PC-9 (cell line): Measurements from ENCODE around the gene OR8D2. TPM values are rescaled to one million over a fixed set of nuclear protein-coding genes. Genes with fewer than 3 reads are reported as not detected.

ENCODE experiments used
- BruUV-seq: library from RNA; stranded (reverse); fragments of 400-500 nt; replicated peaks from 2 replicates; lab custom pipeline; 2021; lab: Mats Ljungman, UMichigan
- CTCF ChIA-PET: fragments of 300-600 bp; sonication (Branson Sonifier 250); formaldehyde crosslinking; loops from one replicate; lab custom pipeline; 2022; ENCODE audit warnings: antibody characterized with exemption; lab: Charles Lee
- POLR2A ChIA-PET: fragments of 300-600 bp; sonication (Branson Sonifier 250); formaldehyde crosslinking; loops from one replicate; lab custom pipeline; 2022; ENCODE audit warnings: antibody characterized with exemption; ENCODE audit not compliant: unreplicated experiment; lab: Charles Lee
- DNase-seq, 2 experiments: peaks; one replicate each; pipeline versions ENCODE4 v3.0.0 to v3.0.0-alpha.2; 2015 to 2022; ENCODE audit warnings: mixed read lengths in 1 of 2
- H2AFZ ChIP-seq: fragments of 200-600 bp; sonication (generic); 2 replicates; pipeline ENCODE4 v1.8.1; 2017; ENCODE audit warnings: antibody characterized with exemption
- H3F3A ChIP-seq: fragments of 200-600 bp; sonication (generic); 2 replicates; pipeline ENCODE4 v1.8.1; 2017; ENCODE audit warnings: antibody characterized with exemption, mild to moderate bottlenecking, low read depth; ENCODE audit not compliant: insufficient read depth
- H3K27ac ChIP-seq: fragments of 200-600 bp; sonication (generic); 2 replicates; pipeline ENCODE4 v1.6.1; 2016; ENCODE audit warnings: mixed run types
- H3K27me3 ChIP-seq: fragments of 200-600 bp; sonication (generic); 2 replicates; pipeline ENCODE4 v1.6.1; 2016; ENCODE audit warnings: low read depth, mixed run types; ENCODE audit not compliant: insufficient read depth
- H3K36me3 ChIP-seq: fragments of 200-600 bp; sonication (generic); 2 replicates; pipeline ENCODE4 v1.6.1; 2016; ENCODE audit warnings: low read depth, mixed run types
- H3K4me1 ChIP-seq: fragments of 200-600 bp; sonication (generic); replicated peaks from 2 replicates; pipeline ENCODE4 v1.6.1; 2016; ENCODE audit warnings: mixed run types; ENCODE audit not compliant: insufficient read depth
- H3K4me2 ChIP-seq: fragments of 200-600 bp; sonication (generic); 2 replicates; pipeline ENCODE4 v1.6.1; 2017; ENCODE audit warnings: mixed run types
- H3K4me3 ChIP-seq: fragments of 200-600 bp; sonication (generic); 2 replicates; pipeline ENCODE4 v1.6.1; 2016; ENCODE audit warnings: mixed run types
- H3K79me2 ChIP-seq: fragments of 200-600 bp; sonication (generic); 2 replicates; pipeline ENCODE4 v1.6.1; 2017; ENCODE audit warnings: low read depth, mixed run types
- H3K9me2 ChIP-seq: fragments of 200-600 bp; sonication (generic); 2 replicates; pipeline ENCODE4 v1.8.1; 2017; ENCODE audit warnings: mild to moderate bottlenecking; ENCODE audit not compliant: insufficient read depth
- H3K9me3 ChIP-seq: fragments of 200-600 bp; sonication (generic); 2 replicates; pipeline ENCODE4 v1.8.1; 2016; ENCODE audit warnings: low read depth; ENCODE audit not compliant: insufficient read depth
- H4K20me1 ChIP-seq: fragments of 200-600 bp; sonication (generic); 2 replicates; pipeline ENCODE4 v1.8.1; 2017; ENCODE audit not compliant: insufficient read depth
- CTCF ChIP-seq: fragments of 200-600 bp; sonication (generic); conservative IDR thresholded peaks from 2 replicates; pipeline ENCODE4 v1.6.1; 2017; ENCODE audit warnings: mixed run types, antibody characterized with exemption, mild to moderate bottlenecking, moderate library complexity
- EZH2 ChIP-seq: fragments of 200-600 bp; sonication (generic); IDR thresholded peaks from 2 replicates; pipeline ENCODE4 v1.8.0; 2017; ENCODE audit warnings: antibody characterized with exemption, low read depth
- intact Hi-C: fragments of 100-400 bp; cut with micrococcal nuclease; formaldehyde crosslinking; loops from one replicate; pipeline ENCODE4 v1.10.0; 2022; ENCODE audit not compliant: unreplicated experiment
- total RNA-seq: library from RNA; stranded (reverse); gene quantifications from 2 replicates; pipeline ENCODE4 v1.2.3, GENCODE V29; 2021

OR8D2 gene
- total RNA-seq, 1 experiment from 2014 or later, result not detected

GRCh38 chr11:124322356-124322755 lies 2.4 kb upstream of the OR8D2 start:
- BruUV-seq, result no TSS peak
- Histone ChIP-seq H3K27ac (no peak overlapping the region), H2AFZ (no peak overlapping the region), H4K20me1 (no peaks in the 10 kb centered on the region), H3K4me1 (no peaks in the 10 kb centered on the region), H3K79me2 (no peaks in the 10 kb centered on the region), H3F3A (no peaks in the 10 kb centered on the region), H3K27me3 (no peaks in the 10 kb centered on the region), H3K4me3 (no peak overlapping the region), H3K9me3 (no peaks in the 10 kb centered on the region), H3K4me2 (no peak overlapping the region), H3K9me2 (no peaks in the 10 kb centered on the region), H3K36me3 (no peaks in the 10 kb centered on the region)
- CTCF ChIA-PET, result no interaction called here
- POLR2A ChIA-PET, result no interaction called here
- TF ChIP-seq EZH2, result no peak
- TF ChIP-seq CTCF, result no peak
- intact Hi-C loops, result no loop called here
- DNase-seq, result no peak

- intact Hi-C loops, result no loop called here
- Histone ChIP-seq H3K4me3 (no peak overlapping the region), H4K20me1 (no peaks in the 10 kb centered on the region), H3K4me2 (no peak overlapping the region), H2AFZ (no peak overlapping the region), H3K27ac (no peak overlapping the region), H3K27me3 (no peaks in the 10 kb centered on the region), H3K79me2 (no peaks in the 10 kb centered on the region), H3K9me3 (no peaks in the 10 kb centered on the region), H3K9me2 (no peaks in the 10 kb centered on the region), H3K36me3 (no peaks in the 10 kb centered on the region), H3F3A (no peaks in the 10 kb centered on the region), H3K4me1 (no peaks in the 10 kb centered on the region)
- DNase-seq, result no peak
- POLR2A ChIA-PET, result no interaction called here
- TF ChIP-seq CTCF, result no peak
- TF ChIP-seq EZH2, result no peak
- BruUV-seq, result no TSS peak
- CTCF ChIA-PET, result no interaction called here
Measured at GRCh38 chr11:124315052-124315451, 4.9 kb downstream of the OR8D2 start.

- ChIA-PET CTCF (no interaction called here), POLR2A (no interaction called here)
- Histone ChIP-seq H3K9me3 (no peaks in the 10 kb centered on the region), H3F3A (no peaks in the 10 kb centered on the region), H4K20me1 (no peaks in the 10 kb centered on the region), H3K36me3 (no peaks in the 10 kb centered on the region), H2AFZ (no peak within 1 kb of the TSS), H3K4me2 (no peak within 1 kb of the TSS), H3K27ac (no peak within 1 kb of the TSS), H3K79me2 (no peaks in the 10 kb centered on the region), H3K9me2 (no peaks in the 10 kb centered on the region), H3K4me3 (no peak within 1 kb of the TSS), H3K27me3 (no peaks in the 10 kb centered on the region), H3K4me1 (no peaks in the 10 kb centered on the region)
- no peak for TF ChIP-seq EZH2
- no peak for TF ChIP-seq CTCF
- intact Hi-C loops, result no loop called here
- BruUV-seq, result no TSS peak
- no peak for DNase-seq
Measured at GRCh38 chr11:124313849-124314248, 6.1 kb downstream of the OR8D2 start, which contains the start of gene OR8D1. TSS of gene OR8D1 (minus strand) at chr11:124313949. CDS start at chr11:124310766, 3,183 bp downstream.
